Osteoblast (primary cell): ENCODE results near the gene SCYGR1. TPM values are rescaled to one million over a fixed set of nuclear protein-coding genes. Genes with fewer than 3 reads are reported as not detected.
"Not testable (repeated sequence)": the region's sequence is repeated elsewhere in the genome, so short reads cannot be mapped to it uniquely, and the experiment has no call there.

Experiments
- DNase-seq: peaks from one replicate; pipeline ENCODE4 v3.0.0; 2011; ENCODE audit warnings: low spot score, mixed read lengths; ENCODE audit not compliant: insufficient read length; ENCODE audit errors: missing footprints
- H2AFZ ChIP-seq: 2 replicates; pipeline ENCODE4 v1.6.0; 2011; ENCODE audit warnings: mild to moderate bottlenecking, low read length
- H3K27ac ChIP-seq: 2 replicates; pipeline ENCODE4 v1.5.1; 2011; ENCODE audit warnings: mild to moderate bottlenecking, low read depth, low read length, moderate library complexity
- H3K27me3 ChIP-seq: 2 replicates; pipeline ENCODE4 v1.6.0; 2012; ENCODE audit warnings: mild to moderate bottlenecking, control low read depth, inconsistent platforms, low read length, moderate library complexity; ENCODE audit not compliant: insufficient read depth
- H3K36me3 ChIP-seq: 2 replicates; pipeline ENCODE4 v1.5.1; 2011; ENCODE audit warnings: mild to moderate bottlenecking, low read length, control low read depth, moderate library complexity; ENCODE audit not compliant: insufficient read depth
- H3K4me1 ChIP-seq: 2 replicates; pipeline ENCODE4 v1.5.1; 2011; ENCODE audit warnings: mild to moderate bottlenecking, low read length, control low read depth, moderate library complexity; ENCODE audit not compliant: insufficient read depth
- H3K4me2 ChIP-seq: 2 replicates; pipeline ENCODE4 v1.6.0; 2011; ENCODE audit warnings: mild to moderate bottlenecking, low read length; ENCODE audit not compliant: insufficient read depth
- H3K4me3 ChIP-seq: fragments of 200-600 bp; sonication (generic); 3 replicates; pipeline ENCODE4 v1.5.1; 2012; ENCODE audit warnings: mild to moderate bottlenecking, low read length, inconsistent platforms; ENCODE audit not compliant: insufficient read depth
- H3K79me2 ChIP-seq: 2 replicates; pipeline ENCODE4 v1.6.0; 2012; ENCODE audit warnings: mild to moderate bottlenecking, low read length, control low read depth, inconsistent platforms; ENCODE audit not compliant: insufficient read depth
- H3K9me3 ChIP-seq: 2 replicates; pipeline ENCODE4 v1.5.1; 2011; ENCODE audit warnings: low read depth, low read length, control low read depth
- H4K20me1 ChIP-seq: 2 replicates; pipeline ENCODE4 v1.6.0; 2012; ENCODE audit warnings: mild to moderate bottlenecking, low read length, control low read depth; ENCODE audit not compliant: insufficient read depth
- CTCF ChIP-seq: IDR thresholded peaks from 2 replicates; pipeline ENCODE4 v1.5.1; 2011; ENCODE audit warnings: mild to moderate bottlenecking, low read depth, low read length, moderate library complexity; ENCODE audit errors: extremely low read depth
- total RNA-seq: library from RNA; depleted of rRNA; stranded (reverse); fragments of >200 nt; gene quantifications from 2 replicates; pipeline ENCODE4 v1.2.3, GENCODE V29; 2012

Gene SCYGR1
- total RNA-seq, 1 donor, result not detected

- no peaks in the 10 kb centered on the region for H3K27me3 ChIP-seq
- H3K9me3 ChIP-seq, result no peaks in the 10 kb centered on the region
- no peaks in the 10 kb centered on the region for H3K79me2 ChIP-seq
- H4K20me1 ChIP-seq, result no peaks in the 10 kb centered on the region
- no peak for DNase-seq
- no peaks in the 10 kb centered on the region for H3K36me3 ChIP-seq
- H3K27ac ChIP-seq, result peak overlapping the region; percentile 66
- no peak for TF ChIP-seq CTCF
- no peak overlapping the region for H3K4me2 ChIP-seq
- no peak overlapping the region for H3K4me3 ChIP-seq
- peaks cover 56% of the 10 kb centered on the region for H3K4me1 ChIP-seq
- H2AFZ ChIP-seq, result no peak overlapping the region
Observed at GRCh38 chr2:227368574-227368973, 19.2 kb downstream of the SCYGR1 start.

GRCh38 chr2:227367427-227367795 is 20.3 kb downstream of the SCYGR1 start:
- H4K20me1 ChIP-seq, result no peaks in the 10 kb centered on the region
- no peaks in the 10 kb centered on the region for H3K79me2 ChIP-seq
- no peaks in the 10 kb centered on the region for H3K9me3 ChIP-seq
- peak; percentile 68 for DNase-seq
- no peaks in the 10 kb centered on the region for H3K27me3 ChIP-seq
- no peak overlapping the region for H3K4me3 ChIP-seq
- H2AFZ ChIP-seq, result no peak overlapping the region
- H3K4me2 ChIP-seq, result peak overlapping the region; percentile 22
- TF ChIP-seq CTCF, result no peak
- H3K4me1 ChIP-seq, result peaks cover 52% of the 10 kb centered on the region
- no peaks in the 10 kb centered on the region for H3K36me3 ChIP-seq
- H3K27ac ChIP-seq, result peak overlapping the region; percentile 77

- Histone ChIP-seq H3K9me3 (no peaks in the 10 kb centered on the region), H4K20me1 (no peaks in the 10 kb centered on the region), H3K4me1 (peaks cover 52% of the 10 kb centered on the region), H3K4me2 (peak overlapping the region; percentile 22), H3K36me3 (no peaks in the 10 kb centered on the region), H3K4me3 (no peak overlapping the region), H2AFZ (no peak overlapping the region), H3K79me2 (no peaks in the 10 kb centered on the region), H3K27ac (peak overlapping the region; percentile 77), H3K27me3 (no peaks in the 10 kb centered on the region)
- TF ChIP-seq CTCF, result no peak
- DNase-seq, result peak; percentile 78
Observed at GRCh38 chr2:227366769-227367426, 20.9 kb downstream of the SCYGR1 start.

- Histone ChIP-seq H3K36me3 (no peaks in the 10 kb centered on the region), H3K27me3 (no peaks in the 10 kb centered on the region), H2AFZ (peak overlapping the region; percentile 8), H3K9me3 (no peaks in the 10 kb centered on the region), H3K27ac (peak overlapping the region; percentile 77), H3K79me2 (no peaks in the 10 kb centered on the region), H3K4me1 (peaks cover 41% of the 10 kb centered on the region), H3K4me3 (no peak overlapping the region), H4K20me1 (no peaks in the 10 kb centered on the region), H3K4me2 (no peak overlapping the region)
- no peak for DNase-seq
- TF ChIP-seq CTCF, result no peak
Observed at GRCh38 chr2:227365833-227366232, 21.9 kb downstream of the SCYGR1 start.

GRCh38 chr2:227364585-227365263 is 23.0 kb downstream of the SCYGR1 start:
- H3K4me2 ChIP-seq, H3K27ac ChIP-seq, H3K9me3 ChIP-seq, DNase-seq, H3K27me3 ChIP-seq, H3K36me3 ChIP-seq, H3K79me2 ChIP-seq, H4K20me1 ChIP-seq, H2AFZ ChIP-seq, H3K4me3 ChIP-seq: not testable (repeated sequence)
- H3K4me1 ChIP-seq, result peaks cover 30% of the 10 kb centered on the region
